HEK293 (cell line): Measurements from ENCODE around the gene CRYAB.

Experiments used
- ZNF174 ChIP-seq: fragments of 450-650 bp; formaldehyde crosslinking; IDR thresholded peaks from 2 replicates; pipeline ENCODE4 v1.5.0; 2017; ENCODE audit warnings: missing biosample characterization, mild to moderate bottlenecking, missing genetic modification characterization
- TF ChIP-seq, protein P1 (sequence below): fragments of 450-650 bp; formaldehyde crosslinking; IDR thresholded peaks from 2 replicates; pipeline ENCODE4 v1.5.1; 2016; ENCODE audit warnings: missing biosample characterization, missing genetic modification characterization
- TF ChIP-seq, protein P2 (sequence below): fragments of 450-650 bp; formaldehyde crosslinking; IDR thresholded peaks from 2 replicates; pipeline ENCODE4 v1.5.1; 2016; ENCODE audit warnings: missing biosample characterization, missing genetic modification characterization, low read depth

DNA sequence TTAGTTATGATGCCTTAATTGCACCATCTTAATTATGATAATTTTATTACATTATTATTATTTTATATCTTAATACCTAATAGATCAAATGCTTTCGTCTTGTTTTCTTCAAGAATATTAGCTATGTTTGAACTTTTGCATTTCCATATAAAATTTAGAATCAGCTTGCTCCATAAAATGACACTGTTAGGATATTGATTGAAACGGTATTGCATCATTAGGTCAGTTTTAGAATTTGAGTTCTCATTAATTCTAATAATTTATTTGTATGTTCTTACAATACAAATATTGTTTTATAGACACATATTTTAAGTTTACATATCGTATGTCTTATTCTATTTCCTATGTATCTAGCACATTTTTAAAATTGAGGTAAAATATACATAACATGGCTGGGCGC is 25.5 kb downstream of the CRYAB start:
- TF ChIP-seq, protein P1, sequence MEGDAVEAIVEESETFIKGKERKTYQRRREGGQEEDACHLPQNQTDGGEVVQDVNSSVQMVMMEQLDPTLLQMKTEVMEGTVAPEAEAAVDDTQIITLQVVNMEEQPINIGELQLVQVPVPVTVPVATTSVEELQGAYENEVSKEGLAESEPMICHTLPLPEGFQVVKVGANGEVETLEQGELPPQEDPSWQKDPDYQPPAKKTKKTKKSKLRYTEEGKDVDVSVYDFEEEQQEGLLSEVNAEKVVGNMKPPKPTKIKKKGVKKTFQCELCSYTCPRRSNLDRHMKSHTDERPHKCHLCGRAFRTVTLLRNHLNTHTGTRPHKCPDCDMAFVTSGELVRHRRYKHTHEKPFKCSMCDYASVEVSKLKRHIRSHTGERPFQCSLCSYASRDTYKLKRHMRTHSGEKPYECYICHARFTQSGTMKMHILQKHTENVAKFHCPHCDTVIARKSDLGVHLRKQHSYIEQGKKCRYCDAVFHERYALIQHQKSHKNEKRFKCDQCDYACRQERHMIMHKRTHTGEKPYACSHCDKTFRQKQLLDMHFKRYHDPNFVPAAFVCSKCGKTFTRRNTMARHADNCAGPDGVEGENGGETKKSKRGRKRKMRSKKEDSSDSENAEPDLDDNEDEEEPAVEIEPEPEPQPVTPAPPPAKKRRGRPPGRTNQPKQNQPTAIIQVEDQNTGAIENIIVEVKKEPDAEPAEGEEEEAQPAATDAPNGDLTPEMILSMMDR (tag by site-specific recombination), result no peak
- TF ChIP-seq ZNF174 (tag by site-specific recombination), result no peak
- TF ChIP-seq, protein P2, sequence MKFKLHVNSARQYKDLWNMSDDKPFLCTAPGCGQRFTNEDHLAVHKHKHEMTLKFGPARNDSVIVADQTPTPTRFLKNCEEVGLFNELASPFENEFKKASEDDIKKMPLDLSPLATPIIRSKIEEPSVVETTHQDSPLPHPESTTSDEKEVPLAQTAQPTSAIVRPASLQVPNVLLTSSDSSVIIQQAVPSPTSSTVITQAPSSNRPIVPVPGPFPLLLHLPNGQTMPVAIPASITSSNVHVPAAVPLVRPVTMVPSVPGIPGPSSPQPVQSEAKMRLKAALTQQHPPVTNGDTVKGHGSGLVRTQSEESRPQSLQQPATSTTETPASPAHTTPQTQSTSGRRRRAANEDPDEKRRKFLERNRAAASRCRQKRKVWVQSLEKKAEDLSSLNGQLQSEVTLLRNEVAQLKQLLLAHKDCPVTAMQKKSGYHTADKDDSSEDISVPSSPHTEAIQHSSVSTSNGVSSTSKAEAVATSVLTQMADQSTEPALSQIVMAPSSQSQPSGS (tag by site-specific recombination), result no peak
